Body of pancreas (tissue), 4 donors: Measurements from ENCODE around the gene TMEM151A.

ENCODE experiments used
- POLR2A ChIP-seq, 3 donors: fragments of 450-650 bp; IDR thresholded peaks; one replicate each; pipeline ENCODE4 v1.6.1; 2016; ENCODE audit warnings: antibody characterized with exemption in 3 of 3, mild to moderate bottlenecking in 2 of 3
- TF ChIP-seq, protein P1 (sequence below), 7 experiments: fragments of 450-650 bp in 4 of 7; fragments of 200-600 bp in 3 of 7; sonication (generic) in 3 of 7; IDR thresholded peaks; one replicate each; pipeline ENCODE4 v1.5.1; 2016 to 2019; ENCODE audit warnings: antibody characterized with exemption in 7 of 7

DNA sequence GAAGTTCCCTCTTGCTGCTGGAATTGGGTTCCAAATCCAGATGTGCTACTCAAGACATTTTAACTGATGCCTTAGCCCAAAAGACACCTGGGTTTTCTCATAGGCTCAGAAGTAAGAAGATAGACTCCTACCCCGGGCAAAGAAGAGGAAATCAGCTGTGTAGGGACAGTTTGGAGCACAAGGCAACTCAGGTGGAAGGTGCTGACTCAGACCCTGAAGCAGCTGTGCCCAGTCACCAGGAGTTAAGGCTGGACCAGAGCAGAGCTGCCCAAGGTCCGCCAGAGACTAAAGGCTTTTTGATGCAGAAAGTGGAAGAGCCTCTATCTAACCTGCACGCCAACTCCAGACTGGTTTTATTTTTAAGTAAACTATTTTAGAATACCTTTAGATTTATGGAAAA lies 43.9 kb upstream of the TMEM151A start:
- TF ChIP-seq, protein P1, sequence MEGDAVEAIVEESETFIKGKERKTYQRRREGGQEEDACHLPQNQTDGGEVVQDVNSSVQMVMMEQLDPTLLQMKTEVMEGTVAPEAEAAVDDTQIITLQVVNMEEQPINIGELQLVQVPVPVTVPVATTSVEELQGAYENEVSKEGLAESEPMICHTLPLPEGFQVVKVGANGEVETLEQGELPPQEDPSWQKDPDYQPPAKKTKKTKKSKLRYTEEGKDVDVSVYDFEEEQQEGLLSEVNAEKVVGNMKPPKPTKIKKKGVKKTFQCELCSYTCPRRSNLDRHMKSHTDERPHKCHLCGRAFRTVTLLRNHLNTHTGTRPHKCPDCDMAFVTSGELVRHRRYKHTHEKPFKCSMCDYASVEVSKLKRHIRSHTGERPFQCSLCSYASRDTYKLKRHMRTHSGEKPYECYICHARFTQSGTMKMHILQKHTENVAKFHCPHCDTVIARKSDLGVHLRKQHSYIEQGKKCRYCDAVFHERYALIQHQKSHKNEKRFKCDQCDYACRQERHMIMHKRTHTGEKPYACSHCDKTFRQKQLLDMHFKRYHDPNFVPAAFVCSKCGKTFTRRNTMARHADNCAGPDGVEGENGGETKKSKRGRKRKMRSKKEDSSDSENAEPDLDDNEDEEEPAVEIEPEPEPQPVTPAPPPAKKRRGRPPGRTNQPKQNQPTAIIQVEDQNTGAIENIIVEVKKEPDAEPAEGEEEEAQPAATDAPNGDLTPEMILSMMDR (IDR thresholded peaks at IDR 0.05): no peak
- TF ChIP-seq POLR2A (IDR thresholded peaks at IDR 0.05): no peak
